NCI-H345 treated with DMSO at 0.1 percent for 48 hours (cell line): ENCODE results near the gene IL1RAPL2.
"Not testable (repeated sequence)": the region's sequence is repeated elsewhere in the genome, so short reads cannot be mapped to it uniquely, and the experiment has no call there.

Experiments
- DNase-seq: peaks from one replicate; lab custom pipeline; 2025; ENCODE audit not compliant: unreplicated experiment; lab: John Stamatoyannopoulos, UW

IL1RAPL2 gene

DNA sequence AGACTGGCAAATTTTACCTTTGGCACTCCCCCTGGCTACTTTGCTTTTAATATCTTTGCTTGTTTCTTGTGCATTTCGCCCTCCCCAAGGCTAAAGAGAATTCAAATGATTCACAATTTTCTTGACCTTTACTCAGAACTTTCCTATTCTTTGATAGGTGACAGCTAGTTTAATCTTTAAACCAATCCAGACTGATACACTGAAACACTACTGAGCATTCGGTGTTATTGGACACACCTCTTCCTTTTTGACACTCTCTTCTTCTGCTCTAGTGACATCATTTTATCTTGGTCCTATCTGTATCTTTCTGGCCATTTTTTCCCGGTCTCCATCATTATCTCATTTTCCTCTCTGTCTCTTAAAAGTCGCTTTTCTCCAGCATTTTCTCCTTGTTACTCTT lies 103.1 kb downstream of the IL1RAPL2 start:
- DNase-seq = no peak

DNA sequence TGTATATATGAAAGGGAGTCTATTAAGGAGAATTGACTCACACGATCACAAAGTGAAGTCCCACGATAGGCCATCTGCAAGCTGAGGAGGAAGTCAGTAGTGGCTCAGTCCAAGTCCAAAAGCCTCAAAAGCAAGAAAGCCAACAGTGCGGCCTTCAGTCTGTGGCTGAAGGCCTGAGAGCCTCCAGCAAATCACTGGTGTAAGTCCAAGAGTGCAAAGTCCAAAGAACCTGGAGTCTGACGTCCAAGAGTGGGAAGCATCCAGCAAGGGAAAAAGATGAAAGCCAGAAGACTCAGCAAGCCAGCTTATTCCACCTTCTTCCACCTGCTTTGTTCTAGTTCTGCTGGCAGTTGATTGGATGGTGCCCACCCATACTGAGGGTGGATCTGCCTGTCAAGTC lies 104.1 kb downstream of the IL1RAPL2 start:
- no peak for DNase-seq

DNA sequence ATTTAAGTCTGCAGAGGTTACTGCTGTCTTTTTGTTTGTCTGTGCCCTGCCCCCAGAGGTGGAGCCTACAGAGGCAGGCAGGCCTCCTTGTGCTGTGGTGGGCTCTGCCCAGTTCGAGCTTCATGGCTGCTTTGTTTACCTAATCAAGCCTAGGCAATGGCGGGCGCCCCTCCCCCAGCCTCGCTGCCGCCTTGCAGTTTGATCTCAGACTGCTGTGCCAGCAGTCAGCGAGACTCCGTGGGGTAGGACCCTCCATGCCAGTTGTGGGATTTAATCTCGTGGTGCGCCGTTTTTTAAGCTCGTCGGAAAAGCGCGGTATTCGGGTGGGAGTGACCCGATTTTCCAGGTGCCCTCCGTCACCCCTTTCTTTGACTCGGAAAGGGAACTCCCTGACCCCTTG lies 111.5 kb downstream of the IL1RAPL2 start:
- not testable (repeated sequence) for DNase-seq

DNA sequence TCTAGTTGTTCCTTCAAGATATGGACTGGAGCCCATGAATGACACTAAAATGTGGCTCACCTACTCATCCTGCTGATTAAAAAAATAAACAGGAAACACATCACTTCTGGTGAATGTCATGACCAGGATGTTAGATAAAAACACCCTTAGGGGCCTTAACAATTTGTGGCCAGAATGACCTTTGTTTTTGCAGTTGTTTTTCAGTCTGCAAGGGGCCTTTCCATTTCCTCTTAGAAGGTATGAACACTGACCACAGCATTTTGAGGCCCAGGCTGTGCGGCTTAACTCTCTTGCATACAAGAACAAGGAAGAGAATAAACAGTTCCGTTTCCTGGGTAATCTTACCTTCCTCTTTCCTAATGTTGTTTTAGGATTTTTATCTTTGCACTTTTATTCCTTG lies 113.2 kb downstream of the IL1RAPL2 start:
- DNase-seq = no peak

DNA sequence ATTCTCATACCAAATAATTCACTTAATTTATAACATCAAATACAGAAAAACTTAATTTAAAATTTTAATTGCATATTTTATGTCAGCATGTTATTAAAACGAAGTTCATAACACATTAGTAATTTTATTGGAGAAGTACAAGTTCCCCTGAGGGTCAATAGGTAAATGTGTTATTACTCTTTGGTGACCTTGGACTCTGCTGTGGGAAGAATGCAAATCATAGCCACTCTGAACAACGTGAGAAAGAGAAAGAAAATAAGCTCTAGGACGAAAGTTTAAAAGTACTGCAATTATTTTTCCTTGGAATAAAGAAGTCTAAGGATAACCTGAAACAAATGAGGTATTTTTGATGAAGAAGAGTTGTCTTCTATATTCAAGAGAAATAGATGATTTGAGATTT lies 115.2 kb downstream of the IL1RAPL2 start:
- no peak for DNase-seq

DNA sequence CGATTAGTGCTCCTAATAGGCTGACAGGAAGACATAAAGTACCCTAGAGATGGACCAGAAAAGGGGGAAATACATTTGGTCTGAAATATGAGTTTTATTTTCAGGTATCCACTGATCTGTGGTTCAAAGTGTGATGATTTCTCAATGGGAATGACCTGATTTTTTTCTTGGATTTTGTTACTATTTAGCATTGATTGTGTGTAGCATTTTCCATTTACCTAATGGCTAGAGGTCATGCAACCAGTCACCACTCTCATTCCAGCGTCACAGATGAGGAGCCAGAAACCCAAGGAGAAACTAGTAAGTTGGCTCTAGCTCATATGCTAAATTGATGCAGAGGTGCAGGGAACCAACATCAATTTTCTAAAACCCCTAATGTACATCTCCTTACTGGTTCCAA lies 118.1 kb downstream of the IL1RAPL2 start:
- DNase-seq = no peak

DNA sequence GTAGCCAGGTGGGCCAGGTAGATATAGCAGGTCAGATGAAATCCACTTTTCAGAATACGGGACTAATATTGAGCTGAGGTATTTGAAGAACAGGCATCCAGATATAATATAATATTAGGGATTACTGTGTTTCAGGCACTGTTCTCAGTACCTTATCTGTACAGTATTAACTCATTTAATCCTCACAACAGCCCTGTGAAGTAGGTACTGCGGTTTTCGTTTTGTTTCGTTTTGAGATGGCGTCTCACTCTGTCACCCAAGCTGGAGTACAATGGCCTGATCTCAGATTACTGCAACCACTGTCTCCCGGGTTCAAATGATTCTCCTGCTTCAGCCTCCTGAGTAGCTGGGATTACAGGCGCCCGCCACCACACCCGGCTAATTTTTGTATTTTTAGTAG lies 129.6 kb downstream of the IL1RAPL2 start:
- DNase-seq = no peak

DNA sequence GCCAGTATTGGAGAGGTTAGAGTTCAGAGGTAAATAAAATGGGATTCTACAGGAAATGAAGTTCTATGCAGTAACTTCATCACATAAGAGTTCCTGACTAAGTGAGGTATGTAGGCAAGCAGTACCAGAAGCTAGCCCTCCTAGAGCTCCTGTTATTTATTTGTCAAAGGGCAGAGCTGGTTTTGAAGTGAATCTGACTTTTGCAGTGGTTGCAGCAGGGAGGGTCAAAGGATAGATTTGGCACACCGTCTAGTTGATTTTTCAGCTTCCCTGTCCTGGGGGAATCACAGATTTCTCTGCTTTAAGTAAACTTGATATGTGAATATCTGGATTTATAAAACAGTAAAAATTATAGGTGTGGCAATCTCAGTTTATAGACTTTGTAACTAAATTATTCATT lies 130.7 kb downstream of the IL1RAPL2 start:
- no peak for DNase-seq

DNA sequence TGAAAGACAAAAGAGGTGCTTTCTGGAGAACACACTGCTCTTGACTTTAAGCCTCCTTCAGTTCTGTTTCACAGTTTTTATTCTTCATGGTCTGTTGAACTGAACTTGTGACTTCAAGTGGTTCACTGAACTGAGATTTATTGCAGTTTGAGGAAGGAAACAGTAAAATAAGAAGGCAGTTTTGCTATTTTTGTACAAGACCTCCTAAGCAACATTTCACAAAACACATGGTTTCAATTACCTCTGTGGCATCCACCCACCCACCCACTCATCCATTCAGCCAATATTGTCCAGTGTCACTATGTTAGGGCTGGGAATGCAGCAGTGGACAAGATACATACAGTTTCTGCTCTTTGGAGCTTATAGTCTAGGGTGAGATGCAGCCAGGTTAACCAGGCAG lies 131.3 kb downstream of the IL1RAPL2 start:
- no peak for DNase-seq

DNA sequence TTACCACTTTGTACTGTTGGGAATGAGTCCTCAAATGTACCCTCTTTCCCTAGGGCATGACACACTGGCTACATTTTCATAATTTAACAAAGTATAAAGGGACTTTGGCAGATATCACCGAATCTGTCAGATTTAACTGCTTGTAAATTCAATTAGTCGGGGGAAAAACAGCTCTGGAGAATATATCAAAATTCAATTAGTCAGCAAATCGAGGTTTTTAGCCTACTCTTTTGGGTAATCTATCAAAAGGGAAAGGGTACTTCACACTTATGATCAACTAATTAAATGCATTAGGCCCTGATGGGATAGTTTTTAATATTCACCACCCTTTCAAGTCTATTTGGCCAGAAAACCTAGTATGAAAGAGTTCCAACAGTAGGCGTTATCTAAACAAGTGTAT lies 141.0 kb downstream of the IL1RAPL2 start:
- no peak for DNase-seq

DNA sequence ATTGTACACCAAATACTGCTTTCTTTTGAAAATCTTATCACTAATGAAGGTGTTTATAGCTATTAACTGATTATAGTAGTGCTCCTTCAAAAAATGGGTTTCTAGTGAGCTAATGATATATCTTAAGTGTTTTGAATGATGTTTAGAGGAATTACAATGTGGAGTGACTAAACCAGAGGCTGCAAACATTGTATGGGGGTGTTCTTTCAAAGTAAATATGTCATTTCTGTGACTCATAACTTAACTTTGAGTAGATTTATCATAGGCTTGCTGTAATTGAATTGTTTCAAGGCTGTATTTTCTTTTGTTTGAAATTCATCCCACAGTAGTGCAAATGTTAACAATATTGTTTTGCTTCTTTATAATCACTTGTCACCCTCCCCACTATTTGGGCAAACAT lies 141.6 kb downstream of the IL1RAPL2 start:
- no peak for DNase-seq

DNA sequence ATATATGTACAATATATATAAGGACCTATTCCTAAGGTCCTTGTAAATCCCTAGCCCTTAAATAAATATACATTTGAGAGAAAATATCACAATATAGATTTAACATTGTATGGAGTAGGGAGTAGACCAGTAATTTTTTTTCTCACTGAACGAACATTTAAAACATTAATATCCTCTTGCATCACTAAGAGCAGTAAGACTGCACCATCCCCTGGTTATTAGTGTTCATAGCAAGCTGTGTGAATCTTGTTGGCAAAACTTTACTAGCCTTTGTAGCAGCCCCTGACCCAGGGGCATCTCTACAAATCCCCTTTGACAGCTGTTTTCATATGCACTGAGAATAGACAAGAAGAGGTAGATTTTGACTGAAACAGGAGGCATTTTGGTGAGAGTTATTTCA lies 146.5 kb downstream of the IL1RAPL2 start:
- no peak for DNase-seq

DNA sequence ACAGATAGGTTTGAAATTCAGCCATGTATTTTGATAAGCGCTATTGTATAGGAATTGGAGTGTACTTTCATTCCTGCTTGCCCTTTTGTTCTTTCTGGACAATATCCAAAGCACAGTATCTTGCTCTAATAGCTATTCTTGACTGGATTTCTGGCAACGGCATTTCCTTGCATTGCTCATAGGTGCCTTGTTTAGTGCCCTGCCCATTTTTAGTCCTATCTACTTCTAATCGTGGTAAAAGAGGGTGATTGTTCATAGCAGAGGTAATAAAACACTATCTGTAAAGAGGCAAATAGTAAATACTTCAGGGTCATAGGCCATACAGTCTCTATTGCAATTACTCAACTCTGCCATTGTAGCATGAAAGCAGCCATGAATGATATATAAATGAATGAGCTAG lies 155.9 kb downstream of the IL1RAPL2 start:
- no peak for DNase-seq

DNA sequence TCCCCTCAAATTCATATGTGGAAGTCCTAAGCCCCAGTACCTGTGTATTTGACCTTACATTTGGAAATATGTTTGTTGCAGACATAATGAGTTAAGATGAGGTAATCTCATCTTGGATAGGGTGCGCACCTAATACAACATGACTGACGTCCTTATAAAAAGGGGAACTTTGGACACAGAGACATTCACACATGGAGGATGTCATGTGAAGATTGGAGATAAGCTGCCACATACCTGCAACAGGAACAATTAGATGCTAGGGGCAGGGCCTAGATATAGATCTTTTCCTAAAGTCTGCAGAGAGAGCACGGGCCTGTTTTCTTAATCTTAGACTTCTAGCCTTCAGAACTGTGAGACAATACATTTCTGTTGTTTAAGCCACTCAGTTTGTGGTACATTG lies 162.5 kb downstream of the IL1RAPL2 start:
- DNase-seq = no peak

DNA sequence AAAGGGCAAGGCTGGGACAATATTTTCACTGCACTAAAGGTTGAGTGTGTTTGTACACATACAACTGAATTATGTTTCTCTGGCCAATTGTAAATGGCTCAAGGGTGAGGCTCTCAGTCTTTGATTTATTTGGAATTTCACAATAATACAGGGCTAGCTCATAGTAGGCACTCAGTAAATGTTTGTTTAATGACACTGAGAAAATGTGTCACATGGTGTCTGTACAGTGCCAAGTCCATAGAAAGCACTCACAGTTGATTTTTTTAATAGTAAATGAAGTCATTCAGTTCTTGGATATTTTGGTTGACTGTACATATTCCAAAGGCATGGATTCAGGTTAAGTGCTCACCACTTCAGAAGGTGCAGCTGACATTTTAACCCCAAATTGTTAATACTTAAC lies 176.4 kb downstream of the IL1RAPL2 start:
- DNase-seq = no peak

DNA sequence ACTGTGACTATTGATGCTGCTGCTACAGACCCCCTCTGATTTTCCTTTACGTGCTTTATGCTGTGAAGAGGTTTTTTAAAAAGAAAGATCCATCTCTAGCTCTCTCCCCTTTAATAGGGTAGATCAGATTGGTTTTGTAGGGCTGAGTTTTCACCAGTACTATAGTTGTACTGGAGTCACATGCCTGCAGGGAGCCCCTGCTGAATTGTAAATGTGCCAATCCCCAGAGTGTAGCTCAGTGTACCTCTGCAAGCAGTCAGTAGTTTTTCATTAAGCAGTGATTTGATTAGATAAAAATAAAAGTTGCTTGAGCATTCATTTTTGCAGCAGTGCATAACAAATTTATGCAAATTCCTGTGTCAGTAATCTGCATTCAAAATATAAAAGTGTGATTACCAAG lies 179.2 kb downstream of the IL1RAPL2 start:
- DNase-seq = no peak

DNA sequence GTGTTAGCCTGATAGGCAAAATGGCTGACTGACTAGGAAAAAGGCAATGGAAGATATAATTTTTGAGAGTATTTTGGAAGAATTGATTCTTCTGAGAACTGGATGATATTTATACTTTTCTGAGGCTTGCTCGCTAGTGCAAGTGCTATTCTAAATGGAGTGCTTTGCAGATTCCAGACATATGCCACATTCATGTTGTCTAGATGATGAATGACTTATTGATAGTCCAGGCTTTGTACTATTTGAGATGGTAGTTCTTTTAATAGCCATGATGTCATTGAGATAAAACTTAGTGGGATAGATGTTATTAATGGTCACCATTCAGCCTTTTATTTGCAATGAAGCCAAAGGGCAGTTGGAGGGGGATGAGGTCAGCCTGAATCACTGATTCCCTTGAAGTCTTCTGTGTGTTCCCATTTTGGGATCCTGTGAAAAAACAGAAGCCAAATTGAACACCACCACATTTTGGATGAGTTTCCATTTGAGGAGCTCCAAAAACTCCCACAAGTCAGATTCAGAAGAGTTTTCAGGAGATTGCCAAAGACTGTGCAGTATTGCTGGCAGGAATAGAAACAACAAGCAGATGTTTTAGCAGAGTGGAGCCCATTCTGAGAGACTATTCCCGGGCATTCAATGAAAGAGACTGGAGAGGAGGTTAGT lies 184.1 kb downstream of the IL1RAPL2 start:
- no peak for DNase-seq

DNA sequence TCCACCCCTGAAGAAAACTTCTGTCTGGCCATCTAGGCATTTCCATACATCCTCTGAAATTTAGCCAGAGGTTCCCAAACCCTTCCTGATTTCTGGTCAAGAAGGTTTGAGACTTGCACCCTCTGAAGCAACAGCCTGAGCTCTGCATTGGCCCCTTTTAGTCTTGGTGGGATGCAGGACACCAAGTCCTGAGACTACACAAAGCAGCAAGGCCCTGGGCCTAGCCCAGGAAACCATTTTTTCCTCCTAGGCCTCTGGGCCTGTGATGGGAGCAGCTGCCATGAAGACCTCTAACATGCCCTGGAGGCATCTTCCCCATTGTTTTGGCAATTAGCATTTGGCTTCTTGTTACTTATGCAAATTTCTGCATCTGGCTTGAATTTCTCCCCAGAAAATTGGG lies 196.6 kb downstream of the IL1RAPL2 start:
- DNase-seq = no peak

DNA sequence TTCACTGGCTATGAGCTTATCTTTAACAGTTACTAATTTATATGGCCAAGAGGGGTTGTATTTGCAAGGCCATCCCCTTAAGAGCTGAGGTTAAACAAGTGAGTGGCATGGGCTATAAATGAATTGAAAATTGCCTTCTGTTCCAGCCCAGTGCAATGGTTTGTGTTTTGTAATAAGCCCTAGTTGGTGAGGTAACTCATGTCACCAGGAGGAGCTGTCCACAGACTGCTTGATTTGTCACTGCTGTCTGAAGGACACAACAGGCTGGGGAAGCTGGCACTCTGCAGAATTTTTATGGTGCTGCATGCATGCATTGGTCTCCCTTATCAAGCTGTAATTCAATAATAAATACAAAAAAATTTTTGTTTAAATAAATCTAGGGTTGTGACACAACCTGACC lies 223.8 kb downstream of the IL1RAPL2 start:
- no peak for DNase-seq

DNA sequence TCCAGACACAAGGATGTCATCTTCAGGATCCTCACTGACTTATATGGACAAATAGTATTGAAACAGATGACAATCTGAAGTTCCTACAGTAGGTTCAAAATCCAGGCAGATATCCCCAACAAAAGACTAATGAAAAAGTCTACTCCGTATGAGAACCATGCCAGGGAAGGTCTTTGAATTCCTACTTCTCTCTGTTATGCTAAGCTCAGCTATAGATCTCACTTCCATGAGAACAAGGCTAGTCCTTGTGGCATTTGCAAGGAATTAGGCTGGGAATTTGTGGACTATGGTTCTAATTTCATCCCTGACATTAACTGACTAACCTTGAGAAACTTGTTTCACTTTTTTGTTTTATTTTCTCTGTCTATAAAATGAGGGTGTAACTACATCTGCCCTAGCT lies 229.8 kb downstream of the IL1RAPL2 start:
- DNase-seq = no peak

DNA sequence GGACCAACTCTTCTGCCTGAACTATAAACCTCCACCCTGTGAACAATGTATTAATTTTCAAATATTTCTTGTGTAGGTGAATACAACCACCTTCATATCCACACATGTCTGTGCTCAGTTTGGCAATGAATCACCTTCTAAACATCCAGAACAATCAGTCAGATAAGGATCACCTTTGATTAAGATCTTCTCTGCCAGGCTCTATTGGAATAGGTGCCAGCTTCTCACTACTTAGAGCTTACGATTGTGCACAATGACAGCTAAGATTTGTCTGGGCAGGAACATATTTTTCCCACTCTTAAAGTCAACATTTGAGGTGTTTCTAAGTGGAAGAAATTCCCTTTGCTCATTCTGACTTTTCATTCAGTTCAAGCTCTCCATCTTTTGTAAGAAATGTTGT lies 237.2 kb downstream of the IL1RAPL2 start:
- no peak for DNase-seq

DNA sequence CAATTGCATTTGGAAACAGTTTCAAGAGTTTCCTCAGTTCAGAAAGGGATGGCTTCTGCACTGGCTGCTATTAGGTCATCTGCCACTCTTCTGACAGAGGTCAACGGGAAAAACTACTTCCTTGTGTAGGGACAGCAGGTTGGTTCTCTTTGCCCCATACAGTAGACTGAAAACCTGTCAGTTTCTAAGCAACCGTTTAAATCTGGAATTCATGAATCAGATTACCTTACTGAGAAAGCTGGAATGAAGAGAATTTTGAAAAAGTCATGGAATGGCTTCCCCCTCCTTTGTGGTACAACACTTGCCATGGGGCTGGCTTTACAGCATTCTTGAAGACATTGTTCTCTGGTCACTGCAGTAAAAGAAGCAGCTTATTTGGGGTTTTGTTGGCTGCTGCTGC lies 240.3 kb downstream of the IL1RAPL2 start:
- DNase-seq = no peak

DNA sequence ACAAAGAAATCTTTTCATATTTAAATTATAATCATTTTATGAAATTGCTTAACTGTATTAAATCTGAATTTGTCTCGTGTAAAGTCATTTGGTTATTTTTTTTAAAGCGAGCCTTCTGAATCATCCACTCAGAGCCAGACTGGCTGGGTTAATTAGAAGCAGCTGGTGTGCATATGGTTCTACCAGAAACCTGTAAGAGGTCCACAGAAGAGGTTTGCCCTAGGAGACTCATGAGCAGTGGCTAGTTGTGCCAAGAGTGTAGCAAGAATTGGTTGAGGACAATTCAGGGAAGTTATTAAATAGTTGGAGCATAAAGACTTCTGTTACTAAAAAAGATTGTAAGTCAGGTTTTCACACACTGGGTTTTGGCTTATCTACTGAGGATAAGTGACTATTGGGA lies 267.4 kb downstream of the IL1RAPL2 start:
- no peak for DNase-seq

DNA sequence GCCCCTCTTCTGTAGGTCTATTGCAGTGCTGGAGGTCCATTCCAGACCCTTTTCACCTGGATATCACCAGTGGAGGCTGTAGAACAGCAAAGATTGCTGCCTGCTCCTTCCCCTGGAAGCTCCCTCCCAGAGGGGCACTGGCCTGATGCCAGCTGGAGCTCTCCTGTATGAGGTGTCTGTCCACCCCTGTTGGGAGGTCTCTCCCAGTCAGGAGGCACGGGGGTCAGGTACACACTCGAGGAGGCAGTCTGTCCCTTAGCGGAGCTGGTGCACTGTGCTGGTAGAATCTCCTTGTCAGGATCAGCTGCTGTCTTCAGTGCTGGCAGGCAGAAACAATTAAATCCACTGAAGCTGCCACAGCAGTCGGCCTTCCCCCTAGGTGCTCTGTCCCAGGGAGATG lies 276.6 kb downstream of the IL1RAPL2 start:
- DNase-seq = no peak
